ENCODE data around the gene PCCA. TPM values are rescaled to one million over a fixed set of nuclear protein-coding genes. Genes with fewer than 3 reads are reported as not detected.
"Not testable (repeated sequence)": the region's sequence is repeated elsewhere in the genome, so short reads cannot be mapped to it uniquely, and the experiment has no call there.

The PCCA gene
- total and polyA plus RNA-seq, 4 donors: 30.1 to 160 (median 76.3) TPM

DNA sequence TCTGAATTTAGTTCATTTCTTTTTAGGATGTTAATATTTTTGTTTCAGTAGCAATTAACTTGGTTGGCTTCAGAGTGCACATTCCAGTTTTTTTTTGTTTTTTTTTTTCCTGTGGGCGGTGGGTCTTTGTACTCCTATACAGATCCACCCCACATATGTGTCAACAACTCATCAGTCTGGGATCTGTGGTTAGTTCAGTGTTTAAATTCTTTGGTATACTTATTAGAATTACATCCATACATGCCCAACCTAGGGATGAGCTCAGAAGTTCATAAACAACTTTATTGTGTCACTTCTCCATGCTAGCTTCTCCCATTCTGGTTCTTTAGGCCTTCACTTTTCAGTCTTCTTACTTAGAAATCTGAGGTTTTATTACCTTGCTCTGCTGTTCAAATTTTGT, 50.9 kb downstream of the PCCA start:
- TF ChIP-seq, protein P1, sequence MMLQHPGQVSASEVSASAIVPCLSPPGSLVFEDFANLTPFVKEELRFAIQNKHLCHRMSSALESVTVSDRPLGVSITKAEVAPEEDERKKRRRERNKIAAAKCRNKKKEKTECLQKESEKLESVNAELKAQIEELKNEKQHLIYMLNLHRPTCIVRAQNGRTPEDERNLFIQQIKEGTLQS (IDR thresholded peaks at IDR 0.05): no peak
- no peak for TF ChIP-seq TAF1 (conservative IDR thresholded peaks at IDR 0.05)
- TF ChIP-seq RAD21 (IDR thresholded peaks at IDR 0.05): no peak
- TF ChIP-seq HNF4A (conservative IDR thresholded peaks at IDR 0.05): no peak
- no peak for TF ChIP-seq FOXA1 (IDR thresholded peaks at IDR 0.05)
- peaks cover 0 to 5% (median 3%) of the 10 kb centered on the region in 4 donors for H3K36me3 ChIP-seq (ENCODE audit: control insufficient read depth in 4 of 4, insufficient read depth in 3 of 4, low read depth in 1 of 4, low read length in 3 of 4)
- no peak overlapping the region for H3K9ac ChIP-seq (ENCODE audit: low read depth in 1 of 2, low read length in 2 of 2)
- H3K9me3 ChIP-seq (ENCODE audit: control insufficient read depth in 4 of 4, low read length in 3 of 4): no peaks in the 10 kb centered on the region
- no peak overlapping the region for H3K27ac ChIP-seq (ENCODE audit: low read depth in 1 of 2, low read length in 2 of 2)
- no peak overlapping the region for H3K4me3 ChIP-seq (ENCODE audit: low read depth in 1 of 3, low read length in 3 of 3)
- DNase-seq (ENCODE audit: low spot score): no peak
- peaks cover 0 to 2% (median 0%) of the 10 kb centered on the region in 4 donors for H3K4me1 ChIP-seq (ENCODE audit: control insufficient read depth in 4 of 4, insufficient read depth in 4 of 4, low read length in 3 of 4)
- 98% methylated on average over 1 of the region's 1 CpG for WGBS
- no peaks in the 10 kb centered on the region for H3K27me3 ChIP-seq (ENCODE audit: control insufficient read depth in 4 of 4, insufficient read depth in 4 of 4, low read length in 3 of 4)

DNA sequence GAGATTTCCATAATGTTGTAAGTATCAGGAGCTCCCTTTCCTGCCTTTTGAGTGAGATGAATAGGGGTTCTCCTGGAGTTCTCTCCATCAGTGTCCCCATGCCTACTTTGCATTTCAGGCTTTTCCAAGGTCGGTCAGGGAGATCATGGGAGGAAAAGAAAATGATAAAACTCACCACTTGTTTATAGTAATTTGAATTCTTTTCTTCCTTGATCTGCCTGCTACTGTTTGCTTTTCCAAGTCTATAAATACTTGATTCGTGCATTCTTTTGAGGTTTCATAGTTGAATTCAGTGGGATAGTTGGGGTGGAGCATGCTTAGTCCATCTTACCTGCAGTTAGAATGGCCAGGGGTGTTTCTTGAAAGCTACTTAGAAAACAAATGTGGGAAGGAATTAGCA, 51.5 kb downstream of the PCCA start:
- Histone ChIP-seq H3K9ac (ENCODE audit: low read depth in 1 of 2, low read length in 2 of 2) (no peak overlapping the region), H3K36me3 (ENCODE audit: control insufficient read depth in 4 of 4, insufficient read depth in 3 of 4, low read depth in 1 of 4, low read length in 3 of 4) (peaks cover 2 to 8% (median 4%) of the 10 kb centered on the region in 4 donors), H3K27me3 (ENCODE audit: control insufficient read depth in 4 of 4, insufficient read depth in 4 of 4, low read length in 3 of 4) (no peaks in the 10 kb centered on the region), H3K4me1 (ENCODE audit: control insufficient read depth in 4 of 4, insufficient read depth in 4 of 4, low read length in 3 of 4) (peaks cover 0 to 2% (median 0%) of the 10 kb centered on the region in 4 donors), H3K9me3 (ENCODE audit: control insufficient read depth in 4 of 4, low read length in 3 of 4) (no peaks in the 10 kb centered on the region), H3K27ac (ENCODE audit: low read depth in 1 of 2, low read length in 2 of 2) (no peak overlapping the region), H3K4me3 (ENCODE audit: low read depth in 1 of 3, low read length in 3 of 3) (no peak overlapping the region)
- WGBS: 72% methylated on average over 2 of the region's 2 CpGs
- TF ChIP-seq, protein P2, sequence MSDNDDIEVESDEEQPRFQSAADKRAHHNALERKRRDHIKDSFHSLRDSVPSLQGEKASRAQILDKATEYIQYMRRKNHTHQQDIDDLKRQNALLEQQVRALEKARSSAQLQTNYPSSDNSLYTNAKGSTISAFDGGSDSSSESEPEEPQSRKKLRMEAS (IDR thresholded peaks at IDR 0.05): no peak
- TF ChIP-seq GABPA (IDR thresholded peaks at IDR 0.05 in 1 of 2, conservative IDR thresholded peaks at IDR 0.05 in 1 of 2) (no peak), TAF1 (conservative IDR thresholded peaks at IDR 0.05) (no peak), RXRA (IDR thresholded peaks at IDR 0.05) (no peak), JUND (IDR thresholded peaks at IDR 0.05) (no peak), RAD21 (IDR thresholded peaks at IDR 0.05) (no peak), HNF4G (IDR thresholded peaks at IDR 0.05) (no peak), YY1 (IDR thresholded peaks at IDR 0.05) (no peak), FOXA1 (IDR thresholded peaks at IDR 0.05) (no peak), EGR1 (IDR thresholded peaks at IDR 0.05; ENCODE audit: low read depth in 2 of 2) (no peak), SP1 (IDR thresholded peaks at IDR 0.05) (no peak), NR2F2 (IDR thresholded peaks at IDR 0.05) (no peak), HNF4A (conservative IDR thresholded peaks at IDR 0.05) (no peak), FOXA2 (IDR thresholded peaks at IDR 0.05) (no peak)
- TF ChIP-seq, protein P3, sequence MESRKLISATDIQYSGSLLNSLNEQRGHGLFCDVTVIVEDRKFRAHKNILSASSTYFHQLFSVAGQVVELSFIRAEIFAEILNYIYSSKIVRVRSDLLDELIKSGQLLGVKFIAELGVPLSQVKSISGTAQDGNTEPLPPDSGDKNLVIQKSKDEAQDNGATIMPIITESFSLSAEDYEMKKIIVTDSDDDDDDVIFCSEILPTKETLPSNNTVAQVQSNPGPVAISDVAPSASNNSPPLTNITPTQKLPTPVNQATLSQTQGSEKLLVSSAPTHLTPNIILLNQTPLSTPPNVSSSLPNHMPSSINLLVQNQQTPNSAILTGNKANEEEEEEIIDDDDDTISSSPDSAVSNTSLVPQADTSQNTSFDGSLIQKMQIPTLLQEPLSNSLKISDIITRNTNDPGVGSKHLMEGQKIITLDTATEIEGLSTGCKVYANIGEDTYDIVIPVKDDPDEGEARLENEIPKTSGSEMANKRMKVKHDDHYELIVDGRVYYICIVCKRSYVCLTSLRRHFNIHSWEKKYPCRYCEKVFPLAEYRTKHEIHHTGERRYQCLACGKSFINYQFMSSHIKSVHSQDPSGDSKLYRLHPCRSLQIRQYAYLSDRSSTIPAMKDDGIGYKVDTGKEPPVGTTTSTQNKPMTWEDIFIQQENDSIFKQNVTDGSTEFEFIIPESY (IDR thresholded peaks at IDR 0.05): no peak
- TF ChIP-seq, protein P4, sequence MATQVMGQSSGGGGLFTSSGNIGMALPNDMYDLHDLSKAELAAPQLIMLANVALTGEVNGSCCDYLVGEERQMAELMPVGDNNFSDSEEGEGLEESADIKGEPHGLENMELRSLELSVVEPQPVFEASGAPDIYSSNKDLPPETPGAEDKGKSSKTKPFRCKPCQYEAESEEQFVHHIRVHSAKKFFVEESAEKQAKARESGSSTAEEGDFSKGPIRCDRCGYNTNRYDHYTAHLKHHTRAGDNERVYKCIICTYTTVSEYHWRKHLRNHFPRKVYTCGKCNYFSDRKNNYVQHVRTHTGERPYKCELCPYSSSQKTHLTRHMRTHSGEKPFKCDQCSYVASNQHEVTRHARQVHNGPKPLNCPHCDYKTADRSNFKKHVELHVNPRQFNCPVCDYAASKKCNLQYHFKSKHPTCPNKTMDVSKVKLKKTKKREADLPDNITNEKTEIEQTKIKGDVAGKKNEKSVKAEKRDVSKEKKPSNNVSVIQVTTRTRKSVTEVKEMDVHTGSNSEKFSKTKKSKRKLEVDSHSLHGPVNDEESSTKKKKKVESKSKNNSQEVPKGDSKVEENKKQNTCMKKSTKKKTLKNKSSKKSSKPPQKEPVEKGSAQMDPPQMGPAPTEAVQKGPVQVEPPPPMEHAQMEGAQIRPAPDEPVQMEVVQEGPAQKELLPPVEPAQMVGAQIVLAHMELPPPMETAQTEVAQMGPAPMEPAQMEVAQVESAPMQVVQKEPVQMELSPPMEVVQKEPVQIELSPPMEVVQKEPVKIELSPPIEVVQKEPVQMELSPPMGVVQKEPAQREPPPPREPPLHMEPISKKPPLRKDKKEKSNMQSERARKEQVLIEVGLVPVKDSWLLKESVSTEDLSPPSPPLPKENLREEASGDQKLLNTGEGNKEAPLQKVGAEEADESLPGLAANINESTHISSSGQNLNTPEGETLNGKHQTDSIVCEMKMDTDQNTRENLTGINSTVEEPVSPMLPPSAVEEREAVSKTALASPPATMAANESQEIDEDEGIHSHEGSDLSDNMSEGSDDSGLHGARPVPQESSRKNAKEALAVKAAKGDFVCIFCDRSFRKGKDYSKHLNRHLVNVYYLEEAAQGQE (IDR thresholded peaks at IDR 0.05): no peak
- TF ChIP-seq, protein P1 (IDR thresholded peaks at IDR 0.05): no peak
- TF ChIP-seq, protein P5, sequence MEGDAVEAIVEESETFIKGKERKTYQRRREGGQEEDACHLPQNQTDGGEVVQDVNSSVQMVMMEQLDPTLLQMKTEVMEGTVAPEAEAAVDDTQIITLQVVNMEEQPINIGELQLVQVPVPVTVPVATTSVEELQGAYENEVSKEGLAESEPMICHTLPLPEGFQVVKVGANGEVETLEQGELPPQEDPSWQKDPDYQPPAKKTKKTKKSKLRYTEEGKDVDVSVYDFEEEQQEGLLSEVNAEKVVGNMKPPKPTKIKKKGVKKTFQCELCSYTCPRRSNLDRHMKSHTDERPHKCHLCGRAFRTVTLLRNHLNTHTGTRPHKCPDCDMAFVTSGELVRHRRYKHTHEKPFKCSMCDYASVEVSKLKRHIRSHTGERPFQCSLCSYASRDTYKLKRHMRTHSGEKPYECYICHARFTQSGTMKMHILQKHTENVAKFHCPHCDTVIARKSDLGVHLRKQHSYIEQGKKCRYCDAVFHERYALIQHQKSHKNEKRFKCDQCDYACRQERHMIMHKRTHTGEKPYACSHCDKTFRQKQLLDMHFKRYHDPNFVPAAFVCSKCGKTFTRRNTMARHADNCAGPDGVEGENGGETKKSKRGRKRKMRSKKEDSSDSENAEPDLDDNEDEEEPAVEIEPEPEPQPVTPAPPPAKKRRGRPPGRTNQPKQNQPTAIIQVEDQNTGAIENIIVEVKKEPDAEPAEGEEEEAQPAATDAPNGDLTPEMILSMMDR (IDR thresholded peaks at IDR 0.05; ENCODE audit: low read depth, low read length, missing input control): no peak
- DNase-seq (ENCODE audit: low spot score): no peak

DNA sequence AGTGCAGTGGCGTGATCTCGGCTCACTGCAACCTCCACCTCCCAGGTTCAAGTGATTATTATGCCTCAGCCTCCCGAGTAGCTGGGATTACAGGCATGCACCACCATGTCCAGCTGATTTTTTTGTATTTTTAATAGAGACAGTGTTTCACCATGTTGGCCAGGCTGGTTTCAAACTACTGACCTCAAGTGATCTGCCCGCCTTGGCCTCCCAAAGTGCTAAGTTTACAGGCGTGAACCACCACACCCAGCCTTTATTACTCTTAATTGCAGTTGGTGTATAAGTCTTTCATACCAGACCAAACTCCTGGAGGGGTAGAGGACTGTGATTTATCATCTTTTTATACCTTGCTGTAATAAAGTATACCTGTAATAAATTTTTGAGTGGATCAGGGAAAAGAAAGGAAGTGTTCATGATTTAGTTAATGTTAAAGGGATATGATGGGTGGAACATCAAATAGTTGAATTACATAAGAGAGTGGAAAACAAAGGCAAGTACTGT, 52.6 kb downstream of the PCCA start:
- not testable (repeated sequence) for H3K9ac ChIP-seq (ENCODE audit: low read depth in 1 of 2, low read length in 2 of 2); H3K4me3 ChIP-seq (ENCODE audit: low read depth in 1 of 3, low read length in 3 of 3)
- WGBS: 92% methylated on average over 5 of the region's 5 CpGs

More for the DNA sequence above, 52.6 kb downstream of the PCCA start:
- H3K27ac ChIP-seq (ENCODE audit: low read depth in 1 of 2, low read length in 2 of 2); H3K9me3 ChIP-seq (ENCODE audit: control insufficient read depth in 4 of 4, low read length in 3 of 4); H3K4me1 ChIP-seq (ENCODE audit: control insufficient read depth in 4 of 4, insufficient read depth in 4 of 4, low read length in 3 of 4); H3K36me3 ChIP-seq (ENCODE audit: control insufficient read depth in 4 of 4, insufficient read depth in 3 of 4, low read depth in 1 of 4, low read length in 3 of 4); DNase-seq (ENCODE audit: low spot score); H3K27me3 ChIP-seq (ENCODE audit: control insufficient read depth in 4 of 4, insufficient read depth in 4 of 4, low read length in 3 of 4): not testable (repeated sequence)

Measured in liver (tissue), 9 donors.